MV-4-11 (cell line): ENCODE data around the gene MUC6.

Experiments
- DNase-seq: peaks from one replicate; lab custom pipeline; 2025; lab: John Stamatoyannopoulos, UW

Gene MUC6

GRCh38 chr11:1008001-1008802 is 28.3 kb downstream of the MUC6 start:
- no peak for DNase-seq

- DNase-seq: no peak
Measured at GRCh38 chr11:1007279-1007678, 29.2 kb downstream of the MUC6 start.

- DNase-seq: no peak
Measured at GRCh38 chr11:1006762-1007161, 29.8 kb downstream of the MUC6 start.

GRCh38 chr11:1005928-1006327 is 30.6 kb downstream of the MUC6 start:
- DNase-seq: no peak

GRCh38 chr11:1003159-1003558 is 33.4 kb downstream of the MUC6 start:
- DNase-seq: no peak

- DNase-seq: no peak
Measured at GRCh38 chr11:1002406-1002984, 34.0 kb downstream of the MUC6 start.

- no peak for DNase-seq
Measured at GRCh38 chr11:1001617-1002405, 34.7 kb downstream of the MUC6 start.

- DNase-seq: no peak
Measured at GRCh38 chr11:1000357-1001278, 35.9 kb downstream of the MUC6 start.

GRCh38 chr11:999009-999408 is 37.5 kb downstream of the MUC6 start:
- DNase-seq: no peak

- DNase-seq: no peak
Measured at GRCh38 chr11:997907-998306, 38.6 kb downstream of the MUC6 start.

- DNase-seq: no peak
Measured at GRCh38 chr11:996681-997080, 39.8 kb downstream of the MUC6 start.

- DNase-seq: no peak
Measured at GRCh38 chr11:995752-996420, 40.6 kb downstream of the MUC6 start.

- no peak for DNase-seq
Measured at GRCh38 chr11:995044-995751, 41.3 kb downstream of the MUC6 start.

- no peak for DNase-seq
Measured at GRCh38 chr11:993632-994167, 42.8 kb downstream of the MUC6 start.

GRCh38 chr11:992577-992976 is 43.9 kb downstream of the MUC6 start:
- no peak for DNase-seq

GRCh38 chr11:991711-992307 is 44.7 kb downstream of the MUC6 start:
- no peak for DNase-seq

- no peak for DNase-seq
Measured at GRCh38 chr11:991034-991433, 45.5 kb downstream of the MUC6 start.

GRCh38 chr11:990101-990500 is 46.4 kb downstream of the MUC6 start:
- no peak for DNase-seq

GRCh38 chr11:987671-988070 is 48.8 kb downstream of the MUC6 start:
- no peak for DNase-seq

- no peak for DNase-seq
Measured at GRCh38 chr11:986952-987305, 49.6 kb downstream of the MUC6 start.
